HepG2 (cell line): ENCODE measurements around the gene OSBPL10. TPM values are rescaled to one million over a fixed set of nuclear protein-coding genes. Genes with fewer than 3 reads are reported as not detected.

Experiments used
- ATAC-seq: fragments of 200-7000 bp; cut with Tn5 transposase; 3 replicates; pipeline ENCODE4 v1.9.1; 2020; ENCODE audit warnings: mild to moderate bottlenecking, moderate library complexity
- BruUV-seq: library from RNA; stranded (reverse); fragments of 400-500 nt; replicated peaks from 2 replicates; lab custom pipeline; 2021; lab: Mats Ljungman, UMichigan
- CTCF ChIA-PET: fragments of 300-600 bp; formaldehyde crosslinking; extraction: SDS; loops from one replicate; lab custom pipeline; 2021; ENCODE audit warnings: low total read pairs, inconsistent platforms, low intra/inter-chr PET ratio; lab: Yijun Ruan, JAX
- POLR2A ChIA-PET: fragments of 350-600 bp; sonication (Branson Sonifier 250); formaldehyde crosslinking; loops from one replicate; lab custom pipeline; 2020; ENCODE audit warnings: antibody characterized with exemption, inconsistent platforms; lab: Yijun Ruan, JAX
- DNase-seq: peaks from one replicate; pipeline ENCODE4 v3.0.0-alpha.2; 2015; ENCODE audit warnings: low spot score
- FAIRE-seq: peaks from 3 replicates; lab custom pipeline; 2011; peaks lifted over from hg19 to GRCh38; lab: Jason Lieb, UNC
- H2AFZ ChIP-seq: one replicate; pipeline ENCODE4 v1.6.1; 2011; ENCODE audit warnings: low read length, inconsistent platforms
- H3K27ac ChIP-seq: fragments of 300-600 bp; 3 replicates; pipeline ENCODE4 v1.8.0; 2011; ENCODE audit warnings: mixed run types, mild to moderate bottlenecking, mixed read lengths, low read length, inconsistent platforms; ENCODE audit not compliant: insufficient read depth; ENCODE audit errors: extremely low read length
- H3K27me3 ChIP-seq, 2 experiments: fragments of 200-600 bp in 1 of 2; 2 replicates in 1 of 2; 3 replicates in 1 of 2; pipeline versions ENCODE4 v1.6.0 to v1.8.0; 2011; ENCODE audit warnings: low read length in 2 of 2, mild to moderate bottlenecking in 2 of 2, moderate library complexity in 2 of 2, inconsistent platforms in 1 of 2; ENCODE audit not compliant: insufficient read depth in 2 of 2, control insufficient read depth in 1 of 2
- H3K36me3 ChIP-seq, 2 experiments: fragments of 200-600 bp in 1 of 2; replicated peaks in 1 of 2; 2 replicates in 1 of 2; 3 replicates in 1 of 2; pipeline versions ENCODE4 v1.5.1 to v1.8.0; 2011; ENCODE audit warnings: low read length in 2 of 2, inconsistent platforms in 1 of 2; ENCODE audit not compliant: insufficient read depth in 2 of 2, control insufficient read depth in 1 of 2
- H3K4me1 ChIP-seq: 2 replicates; pipeline ENCODE4 v1.5.1; 2012; ENCODE audit warnings: low read length, inconsistent platforms; ENCODE audit not compliant: insufficient read depth
- H3K4me2 ChIP-seq: 2 replicates; pipeline ENCODE4 v1.6.0; 2011; ENCODE audit warnings: low read depth, low read length, inconsistent platforms
- H3K4me3 ChIP-seq, 3 experiments: fragments of 200-600 bp in 1 of 3; sonication (generic), shearing (Covaris generic) in 1 of 3; replicated peaks in 1 of 3; 2 replicates each; pipeline ENCODE4 v1.5.1; 2011 to 2016; ENCODE audit warnings: low read length in 3 of 3, inconsistent platforms in 2 of 3, low read depth in 2 of 3, mild to moderate bottlenecking in 2 of 3, control low read depth in 1 of 3, mixed read lengths in 1 of 3; ENCODE audit not compliant: insufficient read depth in 1 of 3
- H3K79me2 ChIP-seq: one replicate; pipeline ENCODE4 v1.6.1; 2011; ENCODE audit warnings: low read length, inconsistent platforms; ENCODE audit not compliant: insufficient read depth
- H3K9ac ChIP-seq: 2 replicates; pipeline ENCODE4 v1.6.0; 2011; ENCODE audit warnings: mild to moderate bottlenecking, low read depth, low read length, inconsistent platforms; ENCODE audit not compliant: insufficient read depth
- H3K9me3 ChIP-seq: 2 replicates; pipeline ENCODE4 v1.5.1; 2012; ENCODE audit warnings: mild to moderate bottlenecking, low read length
- H4K20me1 ChIP-seq: 2 replicates; pipeline ENCODE4 v1.6.0; 2011; ENCODE audit warnings: inconsistent platforms, mild to moderate bottlenecking, low read length, moderate library complexity; ENCODE audit not compliant: insufficient read depth
- ARNT2 ChIP-seq: sonication (generic); formaldehyde crosslinking; IDR thresholded peaks from 2 replicates; pipeline ENCODE4 v1.8.0; 2022; ENCODE audit warnings: mild to moderate bottlenecking, low read depth, missing genetic modification reagents, moderate library complexity
- ATRX ChIP-seq: sonication (generic); formaldehyde crosslinking; IDR thresholded peaks from 2 replicates; pipeline ENCODE4 v1.4.0; 2020; ENCODE audit warnings: missing genetic modification reagents, borderline replicate concordance
- DNMT1 ChIP-seq: sonication (generic); formaldehyde crosslinking; IDR thresholded peaks from 2 replicates; pipeline ENCODE4 v1.5.1; 2020; ENCODE audit warnings: mild to moderate bottlenecking, missing genetic modification reagents
- EP300 ChIP-seq, 3 experiments: sonication (generic) in 1 of 3; formaldehyde crosslinking in 1 of 3; IDR thresholded peaks; 2 replicates each; pipeline versions ENCODE4 v1.5.1 to v1.6.1; 2011 to 2020; ENCODE audit warnings: low read depth in 2 of 3, low read length in 2 of 3, borderline replicate concordance in 1 of 3, improper control_type of control experiment in 1 of 3, mild to moderate bottlenecking in 1 of 3, missing genetic modification reagents in 1 of 3, moderate library complexity in 1 of 3
- HOXA5 ChIP-seq: sonication (generic); formaldehyde crosslinking; IDR thresholded peaks from 2 replicates; pipeline ENCODE4 v1.4.0; 2020; ENCODE audit warnings: missing genetic modification reagents
- POLR2G ChIP-seq: fragments of 200-400 bp; formaldehyde crosslinking; IDR thresholded peaks from 2 replicates; pipeline ENCODE4 v1.6.1; 2018; ENCODE audit warnings: mild to moderate bottlenecking, low read depth, low read length, moderate library complexity
- RELA ChIP-seq: sonication (generic); formaldehyde crosslinking; IDR thresholded peaks from 2 replicates; pipeline ENCODE4 v1.4.0; 2020; ENCODE audit warnings: missing genetic modification reagents
- TOPORS ChIP-seq: sonication (generic); formaldehyde crosslinking; IDR thresholded peaks from 2 replicates; pipeline ENCODE4 v1.8.0; 2023; ENCODE audit warnings: mild to moderate bottlenecking, missing genetic modification reagents
- ZBTB21 ChIP-seq: sonication (generic); formaldehyde crosslinking; IDR thresholded peaks from 2 replicates; pipeline ENCODE4 v1.4.0; 2020; ENCODE audit warnings: missing genetic modification reagents
- ZNF24 ChIP-seq: fragments of 450-650 bp; IDR thresholded peaks from 2 replicates; pipeline ENCODE4 v1.6.1; 2017; ENCODE audit warnings: antibody characterized with exemption, mild to moderate bottlenecking
- ZNF276 ChIP-seq: sonication (generic); formaldehyde crosslinking; IDR thresholded peaks from 2 replicates; pipeline ENCODE4 v1.4.0; 2020; ENCODE audit warnings: mild to moderate bottlenecking, low read depth, missing genetic modification reagents
- ZNF737 ChIP-seq: sonication (generic); formaldehyde crosslinking; IDR thresholded peaks from 2 replicates; pipeline ENCODE4 v1.5.0; 2020; ENCODE audit warnings: missing genetic modification reagents, mild to moderate bottlenecking, borderline replicate concordance
- ZNF766 ChIP-seq: sonication (generic); formaldehyde crosslinking; IDR thresholded peaks from 2 replicates; pipeline ENCODE4 v1.5.0; 2020; ENCODE audit warnings: missing genetic modification reagents, borderline replicate concordance
- ZSCAN20 ChIP-seq: sonication (generic); formaldehyde crosslinking; IDR thresholded peaks from 2 replicates; pipeline ENCODE4 v1.4.0; 2020; ENCODE audit warnings: missing genetic modification reagents, mild to moderate bottlenecking, borderline replicate concordance
- WGBS: methylation state at CpG from one replicate; pipeline ENCODE4 v1.1.6; 2017; ENCODE audit warnings: low lambda C conversion rate; 5-methylcytosine and 5-hydroxymethylcytosine counted together
- in situ Hi-C: cut with HindIII; loops from 2 replicates; pipeline ENCODE4 v1.10.0; 2017; ENCODE audit warnings: low pct_unique_long_range_greater_than_20kb; ENCODE audit not compliant: extremely low pct_ligation_motif_present
- intact Hi-C: fragments of 100-400 bp; cut with micrococcal nuclease; formaldehyde crosslinking; loops from one replicate; pipeline ENCODE4 v1.10.0; 2022; ENCODE audit not compliant: unreplicated experiment
- polyA plus RNA-seq, 8 experiments: library from polyadenylated mRNA; depleted of rRNA in 3 of 8; stranded (reverse) in 7 of 8; unstranded in 1 of 8; fragments of >200 nt; fragmentation: Illumina TruSeq in 4 of 8; extraction: Trizol in 4 of 8; gene quantifications; 2 replicates each; pipeline versions ENCODE4 v1.2.1 to v1.2.3, GENCODE V29; 2011 to 2016; ENCODE audit warnings: low read depth in 4 of 8, missing spikeins in 1 of 8, mixed read lengths in 1 of 8; ENCODE audit not compliant: insufficient read depth in 1 of 8
- total RNA-seq, 5 experiments: library from RNA; depleted of rRNA; stranded (reverse); fragments of >200 nt; fragmentation: Illumina TruSeq; extraction: Trizol; gene quantifications; 2 replicates each; pipeline ENCODE4 v1.2.3, GENCODE V29; 2016; ENCODE audit warnings: low read depth in 1 of 5
- TF ChIP-seq, protein P1 (sequence below): sonication (generic); formaldehyde crosslinking; IDR thresholded peaks from 2 replicates; pipeline ENCODE4 v1.5.0; 2020; ENCODE audit warnings: missing genetic modification reagents

Gene OSBPL10
- total and polyA plus RNA-seq, 2 of the 13 experiments (the other 11 are each of a cell fraction or from before 2014, with no cell fraction given), result 10.3 to 28.6 TPM

- BruUV-seq, result no TSS peak
Observed at GRCh38 chr3:31758322-31758965, 222.6 kb downstream of the OSBPL10 start.

More at GRCh38 chr3:31758322-31758965, 222.6 kb downstream of the OSBPL10 start:
- intact Hi-C loops (no loop called here), in situ Hi-C loops (no loop called here)
- H3K9ac ChIP-seq, result no peak overlapping the region
- 92% methylated on average over 5 of the region's 5 CpGs for WGBS
- H3K4me3 ChIP-seq, result no peak overlapping the region
- no peaks in the 10 kb centered on the region for H3K27me3 ChIP-seq
- H3K79me2 ChIP-seq, result no peaks in the 10 kb centered on the region
- H4K20me1 ChIP-seq, result no peaks in the 10 kb centered on the region
- CTCF ChIA-PET, result no interaction called here
- TF ChIP-seq EP300 (IDR thresholded peaks at IDR 0.05; ENCODE audit: low read depth in 2 of 2, low read length in 2 of 2) (no peak), EP300 (CRISPR knock-in tag; IDR thresholded peaks at IDR 0.05; ENCODE audit: borderline replicate concordance) (no peak), DNMT1 (no peak), ATRX (CRISPR knock-in tag) (no peak), ZNF766 (CRISPR knock-in tag) (no peak), ZNF276 (CRISPR knock-in tag) (no peak), TOPORS (no peak), ZNF24 (no peak), ARNT2 (CRISPR knock-in tag) (no peak), ZBTB21 (CRISPR knock-in tag) (no peak), POLR2G (no peak), ZSCAN20 (CRISPR knock-in tag) (no peak), ZNF737 (CRISPR knock-in tag) (no peak), RELA (CRISPR knock-in tag) (no peak), HOXA5 (CRISPR knock-in tag) (no peak)
- TF ChIP-seq, protein P1, sequence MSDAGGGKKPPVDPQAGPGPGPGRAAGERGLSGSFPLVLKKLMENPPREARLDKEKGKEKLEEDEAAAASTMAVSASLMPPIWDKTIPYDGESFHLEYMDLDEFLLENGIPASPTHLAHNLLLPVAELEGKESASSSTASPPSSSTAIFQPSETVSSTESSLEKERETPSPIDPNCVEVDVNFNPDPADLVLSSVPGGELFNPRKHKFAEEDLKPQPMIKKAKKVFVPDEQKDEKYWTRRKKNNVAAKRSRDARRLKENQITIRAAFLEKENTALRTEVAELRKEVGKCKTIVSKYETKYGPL, result no peak
- FAIRE-seq (no peak), ATAC-seq (no peak), DNase-seq (no peak)
- H3K27ac ChIP-seq, result no peak overlapping the region
- POLR2A ChIA-PET, result no interaction called here
- H2AFZ ChIP-seq, result no peak overlapping the region
- no peak overlapping the region for H3K4me2 ChIP-seq
- no peaks in the 10 kb centered on the region for H3K4me1 ChIP-seq
- peaks cover 0 to 4% of the 10 kb centered on the region in 2 experiments; a peak in 1 of 5 replicates for H3K36me3 ChIP-seq
- no peaks in the 10 kb centered on the region for H3K9me3 ChIP-seq
